DMS79 (cell line): ENCODE data around the gene PCNX4.
A peak's percentile ranks its signal among the peaks of the same experiment; 100 is the strongest.

Source experiments
- DNase-seq: peaks from one replicate; lab custom pipeline; 2025; lab: John Stamatoyannopoulos, UW

The PCNX4 gene

GRCh38 chr14:60206249-60206670 lies 114.5 kb downstream of the PCNX4 start:
- DNase-seq: no peak

- no peak for DNase-seq
These were observed 115.3 kb downstream of the PCNX4 start for GRCh38 chr14:60206837-60207533.

GRCh38 chr14:60210703-60211102 lies 119.0 kb downstream of the PCNX4 start:
- no peak for DNase-seq

DNA sequence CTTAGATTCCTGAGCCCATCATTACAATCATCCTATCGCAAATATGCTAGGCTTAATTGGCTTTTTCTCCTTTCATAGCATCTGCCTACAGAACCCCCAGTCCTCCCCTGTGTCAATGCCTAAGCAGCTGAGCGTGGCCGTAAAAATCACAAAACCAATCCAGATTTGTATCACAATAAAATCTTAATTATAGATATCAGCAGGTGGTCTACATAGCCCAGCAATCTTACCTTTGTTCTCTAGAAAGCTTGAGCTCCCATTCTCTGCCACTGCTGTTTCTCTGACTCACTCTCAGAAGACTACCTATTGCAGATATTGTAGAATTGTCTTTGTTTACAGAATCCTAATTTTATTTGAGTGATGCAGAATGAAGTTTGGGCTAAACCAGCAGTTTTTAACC lies 119.4 kb downstream of the PCNX4 start:
- no peak for DNase-seq

GRCh38 chr14:60212503-60213371 lies 121.0 kb downstream of the PCNX4 start:
- no peak for DNase-seq

DNA sequence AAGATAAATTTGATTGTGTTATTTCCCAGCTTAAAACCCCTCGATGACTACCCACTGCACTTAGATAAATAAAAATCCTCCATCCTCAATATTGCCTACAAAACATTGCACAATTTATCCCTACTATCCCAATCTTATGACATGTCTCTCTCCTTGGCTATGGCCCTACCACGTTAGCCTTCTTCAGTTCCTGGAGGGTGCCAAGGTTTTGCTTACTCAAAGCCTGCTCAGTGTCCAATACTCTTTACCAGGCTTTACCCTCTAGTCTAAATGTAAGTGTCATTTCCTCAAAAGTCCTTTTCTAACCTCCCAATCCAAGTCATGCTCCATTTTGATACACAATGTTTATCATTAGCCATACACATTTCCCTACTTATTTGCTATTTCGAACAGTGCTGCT lies 122.3 kb downstream of the PCNX4 start:
- DNase-seq: no peak

DNA sequence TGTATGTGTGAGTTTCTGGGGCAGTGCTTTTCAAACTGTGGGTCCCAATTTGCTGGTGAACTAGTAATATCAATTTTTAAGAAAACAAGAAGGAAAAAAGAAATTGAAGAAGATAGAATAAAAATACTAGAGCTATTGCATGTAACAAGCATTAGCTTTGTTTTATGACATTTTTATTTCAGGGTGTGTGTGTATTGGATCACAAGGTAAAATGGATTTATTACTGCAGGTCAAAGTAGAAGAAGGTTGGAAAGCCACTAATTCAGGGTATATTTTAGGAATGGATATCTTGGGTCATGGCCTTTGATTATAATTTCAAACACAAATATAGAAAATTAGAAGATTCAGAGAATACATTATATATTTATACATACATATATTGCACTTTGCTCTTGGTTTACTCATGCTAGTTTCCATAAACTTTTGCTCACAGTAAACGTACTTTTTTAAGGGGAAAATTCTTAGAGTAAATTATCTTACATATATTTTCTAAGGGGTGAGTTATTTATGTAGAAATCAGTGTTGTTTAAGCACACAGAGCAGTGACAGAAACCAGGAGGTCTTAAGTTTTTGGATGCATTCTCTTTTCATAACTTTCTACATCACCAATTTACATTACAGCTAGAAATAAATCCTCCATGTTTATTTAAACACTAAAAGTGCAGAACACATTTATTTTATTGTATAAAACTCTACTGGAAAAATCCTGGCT lies 122.8 kb downstream of the PCNX4 start:
- no peak for DNase-seq

GRCh38 chr14:60215127-60215444 lies 123.4 kb downstream of the PCNX4 start:
- no peak for DNase-seq

DNA sequence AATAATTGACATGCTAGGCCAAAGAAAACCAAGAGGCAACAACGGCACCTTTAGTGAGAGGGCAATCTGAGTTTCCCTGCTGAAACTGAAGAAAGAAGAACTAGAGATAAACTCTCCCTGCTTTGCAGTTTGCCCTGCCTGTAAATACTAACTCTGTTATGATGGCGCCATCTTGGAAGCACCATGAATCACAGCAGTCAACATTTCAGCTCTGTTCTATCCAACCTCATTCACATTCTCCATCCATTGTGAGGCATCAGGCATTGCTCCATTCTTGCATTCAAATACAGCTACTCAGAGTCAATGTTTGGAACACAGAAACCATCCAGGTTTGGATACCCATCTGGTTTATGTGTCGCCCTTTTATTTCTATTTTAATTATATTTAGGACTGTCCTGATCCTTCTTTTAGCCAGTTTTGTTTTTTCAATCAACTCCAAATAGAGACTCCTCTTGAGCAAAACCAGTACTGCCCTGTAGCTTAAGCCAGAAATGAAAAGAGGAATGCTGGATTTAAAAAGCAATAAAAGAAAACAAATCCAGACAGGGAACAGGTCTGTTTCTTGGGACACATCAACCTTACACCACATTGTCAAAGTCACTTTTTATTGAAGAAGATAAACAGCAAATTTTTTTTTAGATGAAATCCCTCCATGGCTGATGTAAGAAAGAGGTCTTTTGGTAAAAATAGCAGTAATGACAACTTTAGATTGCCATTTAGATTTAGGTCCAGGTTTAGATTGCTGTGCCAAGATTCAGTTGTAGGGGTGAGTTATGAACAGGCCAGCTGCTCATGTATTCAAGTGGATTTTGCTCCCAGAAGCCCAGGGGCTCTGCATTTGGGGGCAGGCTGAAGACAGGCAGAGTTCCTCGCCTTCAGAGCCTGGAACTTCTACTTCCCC lies 124.0 kb downstream of the PCNX4 start:
- DNase-seq: no peak

DNA sequence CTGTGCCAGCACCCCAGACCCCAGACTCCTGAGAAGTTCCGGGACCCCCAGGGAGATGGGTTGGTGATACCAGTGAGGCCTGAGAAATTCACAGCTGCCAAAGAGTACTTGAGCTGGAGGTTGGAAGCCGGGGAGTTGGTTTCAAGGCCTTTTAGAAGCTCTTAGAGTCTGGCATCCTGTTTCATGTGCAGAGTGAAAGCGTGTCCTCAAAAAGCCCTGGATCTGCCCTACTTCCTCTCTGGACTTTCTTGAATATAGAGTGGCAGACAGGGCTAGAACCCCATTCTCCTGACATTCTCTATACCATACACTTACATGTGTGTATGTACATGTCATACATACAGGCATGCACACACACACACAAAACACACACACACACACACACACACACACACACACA lies 126.0 kb downstream of the PCNX4 start:
- DNase-seq: peak; percentile 50
